Measurements from ENCODE around the gene CDK13.

Gene CDK13

GRCh38 chr7:39950473-39951225 lies 593 bp downstream of the CDK13 start:
- peak in 1 of 2 experiments; percentile 34 for DNase-seq

GRCh38 chr7:39951226-39952194 lies 1.5 kb downstream of the CDK13 start:
- DNase-seq, result peak in 1 of 2 experiments; percentile 66

DNA sequence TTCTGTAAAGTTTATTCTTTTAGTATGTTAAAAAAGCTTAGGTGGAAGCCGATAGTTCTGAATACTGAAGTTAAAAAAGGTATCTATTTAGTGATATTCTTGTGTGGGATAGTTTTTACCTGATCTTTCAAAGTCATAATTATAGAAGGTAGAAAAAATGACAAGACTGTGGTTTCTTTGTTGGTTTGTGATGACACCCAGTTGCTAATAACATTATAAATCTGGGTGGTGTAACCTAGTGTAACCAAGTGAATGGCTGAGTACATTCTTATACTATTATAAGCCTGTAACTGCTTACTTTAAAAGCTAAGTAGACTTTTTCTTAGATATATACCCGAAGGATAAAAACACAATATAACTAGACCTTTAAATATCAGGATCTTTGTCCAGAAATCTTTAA lies 2.3 kb downstream of the CDK13 start:
- no peak for DNase-seq

DNA sequence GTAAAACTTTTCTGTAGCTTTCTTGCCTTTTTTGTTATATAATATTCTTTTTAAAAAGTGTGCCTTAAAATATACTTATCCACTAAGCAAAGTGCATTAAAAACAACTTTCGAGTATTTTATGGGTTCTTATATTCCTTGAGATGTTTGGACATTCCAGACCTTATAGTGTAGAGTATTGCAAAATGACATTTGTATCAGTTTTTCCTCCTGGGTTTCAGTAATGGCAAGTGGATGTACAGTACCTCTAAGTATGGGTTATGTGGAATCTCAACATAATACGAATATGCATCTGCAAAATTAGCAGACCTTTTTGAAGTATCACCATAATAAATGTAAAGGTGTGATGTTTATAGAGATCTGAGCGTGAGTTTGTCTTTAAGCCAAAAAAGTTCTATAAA lies 2.7 kb downstream of the CDK13 start:
- DNase-seq, result no peak

DNA sequence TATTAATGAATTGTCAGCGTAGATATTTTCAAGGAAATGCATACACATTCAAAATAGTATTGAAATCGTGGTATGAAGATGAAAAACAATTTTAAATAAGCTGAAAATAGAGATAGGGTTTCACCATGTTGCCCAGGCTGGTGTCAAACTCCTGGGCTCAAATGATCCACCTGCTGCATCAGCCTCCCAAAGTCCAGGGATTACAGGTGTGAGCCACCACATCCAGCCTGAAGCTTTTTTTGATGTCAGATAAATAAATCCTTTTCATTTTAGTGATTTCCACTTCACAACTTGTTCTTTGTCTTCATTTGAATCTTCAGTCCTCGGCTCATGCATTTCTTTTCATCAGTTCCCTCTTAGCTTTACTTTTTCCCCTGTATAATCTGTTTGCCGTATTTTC lies 4.6 kb downstream of the CDK13 start:
- DNase-seq, result no peak

DNA sequence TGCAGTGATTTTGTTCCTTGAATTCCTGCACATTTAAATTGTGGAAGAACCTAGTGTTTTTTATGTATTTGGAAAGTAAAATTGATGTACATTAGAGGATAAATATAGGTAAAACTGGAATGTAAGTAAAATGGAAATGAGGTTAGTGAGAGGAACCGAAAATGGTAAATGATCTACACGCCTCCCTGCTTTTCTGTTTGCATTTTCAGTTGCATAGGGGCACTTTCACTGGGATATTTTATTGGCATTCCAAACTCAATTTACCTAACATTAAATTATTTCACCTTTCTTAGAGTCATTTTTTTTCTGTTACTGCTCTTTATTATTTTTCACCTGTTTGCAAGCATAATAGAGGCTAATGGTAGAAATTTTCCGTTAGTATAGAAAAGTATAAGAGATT lies 8.0 kb downstream of the CDK13 start:
- no peak for DNase-seq

DNA sequence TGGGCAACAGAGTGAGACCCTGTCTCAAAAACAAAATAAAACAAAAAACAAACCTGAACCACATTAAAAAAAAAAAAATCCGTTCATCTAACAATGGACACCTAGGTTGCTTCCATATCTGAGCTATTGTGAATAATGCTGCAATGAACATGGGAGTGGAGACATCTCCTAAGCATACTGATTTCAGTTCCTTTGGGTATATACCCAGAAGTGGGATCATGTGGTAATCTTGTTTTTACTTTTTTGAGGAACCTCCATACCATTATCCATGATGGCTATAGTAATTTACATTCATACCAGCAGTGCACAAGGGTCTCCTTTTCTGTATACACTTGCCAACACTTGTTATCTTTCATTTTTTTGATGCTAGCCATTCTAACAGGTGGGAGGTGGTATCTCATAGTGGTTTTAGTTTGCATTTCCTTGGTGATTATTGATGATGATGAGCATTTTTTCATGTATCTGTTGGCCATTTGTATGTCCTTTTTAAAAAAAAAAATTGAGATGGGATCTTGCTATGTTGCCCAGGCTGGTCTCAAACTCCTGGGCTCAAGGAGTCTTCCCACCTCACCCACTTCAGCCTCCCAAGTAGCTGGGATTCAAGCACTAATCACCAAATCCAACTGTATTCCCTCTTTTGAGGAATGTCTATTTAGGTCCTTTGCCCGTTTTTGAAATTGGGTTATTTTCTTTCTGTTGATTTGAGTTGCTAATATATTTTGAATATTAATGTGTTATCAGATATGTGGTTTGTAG lies 17.5 kb downstream of the CDK13 start:
- DNase-seq, result no peak

- no peak for DNase-seq
Measured at GRCh38 chr7:39969431-39969830, 19.4 kb downstream of the CDK13 start.

DNA sequence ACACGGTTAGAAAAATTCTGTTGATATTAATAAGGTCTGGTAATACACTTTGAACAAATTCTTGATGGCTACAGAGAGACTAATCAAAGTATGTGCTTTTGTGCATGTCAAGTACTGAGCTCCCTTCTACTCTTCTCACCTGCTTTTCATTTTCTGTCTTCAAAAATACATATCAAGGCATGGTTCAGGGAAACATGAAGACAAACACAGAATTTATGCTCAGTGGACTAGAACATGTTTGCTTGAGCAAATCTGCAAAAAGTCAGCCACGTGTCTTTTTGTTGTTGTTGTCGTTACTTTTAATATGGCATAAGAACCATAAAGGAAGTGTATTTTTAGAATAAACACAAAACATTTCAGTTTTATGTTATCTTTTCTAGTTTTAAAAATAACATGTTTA lies 21.9 kb downstream of the CDK13 start:
- DNase-seq, result no peak

- no peak for DNase-seq
Measured at GRCh38 chr7:39973801-39974200, 23.7 kb downstream of the CDK13 start.

DNA sequence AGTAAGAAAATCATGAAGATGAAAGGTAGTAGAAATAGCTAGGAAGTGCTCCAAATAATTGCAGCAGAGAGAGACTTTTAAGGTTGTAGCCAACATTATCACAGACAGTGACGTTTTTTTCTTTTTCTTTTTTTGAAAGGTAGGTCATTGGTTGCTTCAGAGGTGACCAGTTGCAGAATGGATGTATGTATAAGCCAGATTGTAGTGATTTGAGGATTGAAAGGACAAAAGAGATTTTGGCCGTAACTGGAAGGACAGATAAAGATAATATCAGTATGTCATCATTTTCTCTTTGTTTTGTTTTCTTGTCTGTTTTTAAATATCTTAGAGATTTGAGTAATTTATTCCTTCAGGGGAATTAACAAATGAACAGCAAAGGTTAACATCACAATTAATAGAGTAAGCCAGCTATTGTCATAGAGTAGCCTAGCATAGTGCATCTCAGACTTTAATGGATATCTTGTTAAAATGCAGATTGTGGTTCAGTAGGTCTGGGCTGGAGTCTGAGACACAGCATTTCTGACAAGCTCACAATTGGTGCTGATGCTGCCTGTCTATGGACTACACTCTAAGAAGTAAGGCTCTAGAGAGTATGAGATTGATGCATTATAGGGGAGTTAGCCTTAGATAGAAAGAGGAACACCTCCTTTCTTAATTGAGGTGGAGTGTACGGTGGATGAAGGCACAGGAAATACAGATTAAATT lies 28.3 kb downstream of the CDK13 start:
- DNase-seq, result no peak

GRCh38 chr7:39979406-39980073 lies 29.5 kb downstream of the CDK13 start:
- DNase-seq, result no peak

- no peak for DNase-seq
Measured at GRCh38 chr7:39985398-39985918, 35.4 kb downstream of the CDK13 start.

GRCh38 chr7:39987641-39988347 lies 37.7 kb downstream of the CDK13 start:
- DNase-seq, result no peak

DNA sequence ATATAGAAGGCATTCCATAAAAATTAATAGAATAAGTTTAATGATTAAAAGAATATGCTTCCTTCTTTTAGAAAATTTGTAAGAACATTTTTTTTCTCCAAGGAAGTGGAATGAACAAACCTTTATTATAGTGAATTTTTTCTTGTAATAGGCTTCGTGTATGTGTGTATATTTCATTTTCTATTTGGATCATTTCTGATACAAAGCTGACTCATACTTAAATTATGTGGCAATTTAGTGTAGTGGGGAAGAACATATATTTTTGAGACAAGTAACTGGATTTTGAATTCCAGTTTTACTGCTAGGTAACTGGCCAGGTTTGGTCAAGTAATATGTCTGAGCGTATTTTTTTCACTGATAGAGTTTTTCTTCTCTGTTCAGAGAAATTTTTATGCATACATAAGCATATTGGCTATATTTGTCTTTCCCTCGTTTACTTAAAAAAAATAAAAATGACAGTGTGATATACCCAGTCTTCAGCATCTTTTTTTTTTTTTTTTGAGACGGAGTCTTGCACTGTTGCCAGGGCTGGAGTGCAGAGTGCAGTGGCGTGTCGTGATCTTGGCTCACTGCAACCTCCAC lies 50.8 kb downstream of the CDK13 start:
- no peak for DNase-seq

DNA sequence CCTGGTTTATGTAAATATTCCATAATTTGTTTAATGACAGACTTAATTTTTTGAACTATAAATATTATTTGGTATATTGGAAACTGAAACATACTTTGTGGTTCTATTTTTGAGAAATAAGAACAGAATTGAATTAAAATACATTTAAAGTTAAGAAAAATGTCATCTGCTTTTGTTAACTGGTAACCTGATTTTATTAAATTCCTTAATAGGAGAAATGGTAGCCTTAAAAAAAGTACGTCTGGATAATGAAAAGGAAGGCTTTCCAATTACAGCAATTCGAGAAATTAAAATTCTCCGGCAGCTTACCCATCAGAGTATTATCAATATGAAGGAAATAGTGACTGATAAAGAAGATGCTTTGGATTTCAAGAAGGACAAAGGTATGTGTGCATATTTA lies 51.6 kb downstream of the CDK13 start:
- no peak for DNase-seq

- no peak for DNase-seq
Measured at GRCh38 chr7:40003597-40003996, 53.5 kb downstream of the CDK13 start.

GRCh38 chr7:40008223-40008815 lies 58.3 kb downstream of the CDK13 start:
- DNase-seq, result no peak

GRCh38 chr7:40009301-40009700 lies 59.2 kb downstream of the CDK13 start:
- DNase-seq, result no peak

DNA sequence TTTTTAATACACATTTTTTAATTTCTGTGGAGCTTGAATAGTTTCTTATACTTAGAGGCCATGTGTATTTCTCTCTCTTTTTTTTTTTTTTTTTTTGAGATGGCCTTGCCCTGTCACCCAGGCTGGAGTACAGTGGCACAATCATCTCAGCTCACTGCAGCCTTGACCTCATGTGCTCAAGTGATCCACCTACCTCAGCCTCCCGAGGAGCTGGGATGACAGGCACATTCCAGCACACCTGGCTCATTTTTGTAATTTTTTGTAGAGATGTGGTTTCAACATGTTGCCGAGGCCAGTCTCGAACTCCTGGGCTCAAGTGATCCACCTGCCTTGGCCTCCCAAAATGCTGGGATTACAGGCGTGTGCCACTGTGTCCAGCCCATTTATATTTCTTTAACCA lies 64.3 kb downstream of the CDK13 start:
- DNase-seq, result no peak

Measured in NCI-H524 (cell line).